ENCODE measurements around the gene RANBP17. TPM values are rescaled to one million over a fixed set of nuclear protein-coding genes. Genes with fewer than 3 reads are reported as not detected.

RANBP17 gene
- total and polyA plus RNA-seq, 9 of the 15 experiments (the other 6 are each of a cell fraction or from before 2014, with no cell fraction given): not detected

DNA sequence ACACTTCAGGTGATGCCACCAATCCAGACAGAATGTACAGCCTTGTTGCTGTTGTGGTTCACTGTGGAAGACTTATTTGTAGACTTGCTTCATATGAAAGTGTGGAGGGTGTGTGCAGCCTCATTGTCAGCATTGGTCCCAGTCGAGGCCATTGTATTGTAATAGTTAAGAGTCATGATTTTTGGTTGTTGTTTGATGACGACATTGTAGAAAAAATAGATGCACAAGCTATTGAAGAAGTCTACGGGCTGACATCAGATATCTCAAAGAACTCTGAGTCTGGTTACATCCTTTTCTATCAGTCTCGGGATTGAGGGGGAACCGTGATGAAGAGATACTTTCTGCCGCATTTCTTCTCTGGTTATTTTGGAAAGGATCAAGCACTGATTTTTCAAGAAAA lies 390.9 kb downstream of the RANBP17 start (continued):
- TF ChIP-seq, protein P1, sequence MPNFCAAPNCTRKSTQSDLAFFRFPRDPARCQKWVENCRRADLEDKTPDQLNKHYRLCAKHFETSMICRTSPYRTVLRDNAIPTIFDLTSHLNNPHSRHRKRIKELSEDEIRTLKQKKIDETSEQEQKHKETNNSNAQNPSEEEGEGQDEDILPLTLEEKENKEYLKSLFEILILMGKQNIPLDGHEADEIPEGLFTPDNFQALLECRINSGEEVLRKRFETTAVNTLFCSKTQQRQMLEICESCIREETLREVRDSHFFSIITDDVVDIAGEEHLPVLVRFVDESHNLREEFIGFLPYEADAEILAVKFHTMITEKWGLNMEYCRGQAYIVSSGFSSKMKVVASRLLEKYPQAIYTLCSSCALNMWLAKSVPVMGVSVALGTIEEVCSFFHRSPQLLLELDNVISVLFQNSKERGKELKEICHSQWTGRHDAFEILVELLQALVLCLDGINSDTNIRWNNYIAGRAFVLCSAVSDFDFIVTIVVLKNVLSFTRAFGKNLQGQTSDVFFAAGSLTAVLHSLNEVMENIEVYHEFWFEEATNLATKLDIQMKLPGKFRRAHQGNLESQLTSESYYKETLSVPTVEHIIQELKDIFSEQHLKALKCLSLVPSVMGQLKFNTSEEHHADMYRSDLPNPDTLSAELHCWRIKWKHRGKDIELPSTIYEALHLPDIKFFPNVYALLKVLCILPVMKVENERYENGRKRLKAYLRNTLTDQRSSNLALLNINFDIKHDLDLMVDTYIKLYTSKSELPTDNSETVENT (CRISPR knock-in tag; IDR thresholded peaks at IDR 0.05): no peak
- TF ChIP-seq, protein P2, sequence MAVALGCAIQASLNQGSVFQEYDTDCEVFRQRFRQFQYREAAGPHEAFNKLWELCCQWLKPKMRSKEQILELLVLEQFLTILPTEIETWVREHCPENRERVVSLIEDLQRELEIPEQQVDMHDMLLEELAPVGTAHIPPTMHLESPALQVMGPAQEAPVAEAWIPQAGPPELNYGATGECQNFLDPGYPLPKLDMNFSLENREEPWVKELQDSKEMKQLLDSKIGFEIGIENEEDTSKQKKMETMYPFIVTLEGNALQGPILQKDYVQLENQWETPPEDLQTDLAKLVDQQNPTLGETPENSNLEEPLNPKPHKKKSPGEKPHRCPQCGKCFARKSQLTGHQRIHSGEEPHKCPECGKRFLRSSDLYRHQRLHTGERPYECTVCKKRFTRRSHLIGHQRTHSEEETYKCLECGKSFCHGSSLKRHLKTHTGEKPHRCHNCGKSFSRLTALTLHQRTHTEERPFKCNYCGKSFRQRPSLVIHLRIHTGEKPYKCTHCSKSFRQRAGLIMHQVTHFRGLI (CRISPR knock-in tag; IDR thresholded peaks at IDR 0.05): no peak
- TF ChIP-seq, protein P3, sequence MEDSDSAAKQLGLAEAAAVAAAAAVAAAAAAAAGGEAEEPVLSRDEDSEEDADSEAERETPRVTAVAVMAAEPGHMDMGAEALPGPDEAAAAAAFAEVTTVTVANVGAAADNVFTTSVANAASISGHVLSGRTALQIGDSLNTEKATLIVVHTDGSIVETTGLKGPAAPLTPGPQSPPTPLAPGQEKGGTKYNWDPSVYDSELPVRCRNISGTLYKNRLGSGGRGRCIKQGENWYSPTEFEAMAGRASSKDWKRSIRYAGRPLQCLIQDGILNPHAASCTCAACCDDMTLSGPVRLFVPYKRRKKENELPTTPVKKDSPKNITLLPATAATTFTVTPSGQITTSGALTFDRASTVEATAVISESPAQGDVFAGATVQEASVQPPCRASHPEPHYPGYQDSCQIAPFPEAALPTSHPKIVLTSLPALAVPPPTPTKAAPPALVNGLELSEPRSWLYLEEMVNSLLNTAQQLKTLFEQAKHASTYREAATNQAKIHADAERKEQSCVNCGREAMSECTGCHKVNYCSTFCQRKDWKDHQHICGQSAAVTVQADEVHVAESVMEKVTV (CRISPR knock-in tag; IDR thresholded peaks at IDR 0.05): no peak
- TF ChIP-seq ZNF311 (CRISPR knock-in tag; IDR thresholded peaks at IDR 0.05) (no peak), KAT7 (CRISPR knock-in tag; IDR thresholded peaks at IDR 0.05; ENCODE audit: borderline replicate concordance) (no peak), ZNF316 (IDR thresholded peaks at IDR 0.05) (no peak), IRF2 (CRISPR knock-in tag; IDR thresholded peaks at IDR 0.05) (no peak)

Data from K562 (cell line).